Activated T-helper 1 cell treated with anti-CD3 and anti-CD28 coated beads, Interleukin-12 subunit alpha, Interleukin-12 subunit beta, Interleukin-2, Interleukin-4 antibody, amounts not matched to agents 30 ng/mL and 10 ng/mL and 1 ng/mL, durations not matched to agents 14 hours and 24 hours and 36 hours (primary cell): ENCODE measurements around the gene BMP15. TPM values are rescaled to one million over a fixed set of nuclear protein-coding genes. Genes with fewer than 3 reads are reported as not detected.

ENCODE experiments used
- DNase-seq: peaks from one replicate; pipeline ENCODE4 v3.0.0; 2021; ENCODE audit warnings: low spot score
- H3K27ac Mint-ChIP-seq: one replicate; pipeline ENCODE4 v1.8.0; 2021; ENCODE audit warnings: mild to moderate bottlenecking, mixed read lengths
- H3K27me3 Mint-ChIP-seq: one replicate; pipeline ENCODE4 v1.8.0; 2022; ENCODE audit warnings: mild to moderate bottlenecking, moderate library complexity, mixed read lengths; ENCODE audit not compliant: insufficient read depth
- H3K36me3 Mint-ChIP-seq: one replicate; pipeline ENCODE4 v1.8.0; 2021; ENCODE audit warnings: low read depth, mixed read lengths
- H3K4me1 Mint-ChIP-seq: one replicate; pipeline ENCODE4 v1.8.0; 2021; ENCODE audit warnings: low read depth, mixed read lengths
- H3K4me3 Mint-ChIP-seq: one replicate; pipeline ENCODE4 v1.8.0; 2021; ENCODE audit warnings: mild to moderate bottlenecking, moderate library complexity, mixed read lengths
- H3K9me3 Mint-ChIP-seq: one replicate; pipeline ENCODE4 v1.8.0; 2021; ENCODE audit warnings: mixed read lengths
- intact Hi-C: fragments of 100-400 bp; cut with micrococcal nuclease; formaldehyde crosslinking; loops from one replicate; pipeline ENCODE4 v1.15.1; 2024
- total RNA-seq: library from RNA; stranded (reverse); gene quantifications from 2 replicates; pipeline ENCODE4 v1.2.3, GENCODE V29; 2022

The BMP15 gene
- total RNA-seq, 1 donor from 2014 or later = not detected

- DNase-seq = no peak
- Mint-ChIP-seq H3K9me3 (no peaks in the 10 kb centered on the region), H3K27ac (no peak overlapping the region), H3K4me3 (no peak overlapping the region), H3K36me3 (no peaks in the 10 kb centered on the region), H3K4me1 (no peaks in the 10 kb centered on the region), H3K27me3 (peaks cover 5% of the 10 kb centered on the region)
- intact Hi-C loops = no loop called here
These were observed 9.6 kb downstream of the BMP15 start for GRCh38 chrX:50920132-50920531.

GRCh38 chrX:50927127-50927526 lies 16.6 kb downstream of the BMP15 start:
- H3K9me3 Mint-ChIP-seq = no peaks in the 10 kb centered on the region
- H3K4me1 Mint-ChIP-seq = no peaks in the 10 kb centered on the region
- intact Hi-C loops = no loop called here
- H3K27ac Mint-ChIP-seq = no peak overlapping the region
- no peak for DNase-seq
- H3K4me3 Mint-ChIP-seq = no peak overlapping the region
- H3K36me3 Mint-ChIP-seq = no peaks in the 10 kb centered on the region
- H3K27me3 Mint-ChIP-seq = peaks cover 5% of the 10 kb centered on the region

- Mint-ChIP-seq H3K9me3 (no peaks in the 10 kb centered on the region), H3K4me1 (no peaks in the 10 kb centered on the region), H3K27ac (no peak overlapping the region), H3K4me3 (no peak overlapping the region), H3K36me3 (no peaks in the 10 kb centered on the region), H3K27me3 (peaks cover 2% of the 10 kb centered on the region)
- DNase-seq = no peak
- intact Hi-C loops = no loop called here
These were observed 31.1 kb downstream of the BMP15 start for GRCh38 chrX:50941638-50942037.

- Mint-ChIP-seq H3K4me3 (no peak overlapping the region), H3K27ac (no peak overlapping the region), H3K36me3 (no peaks in the 10 kb centered on the region), H3K4me1 (no peaks in the 10 kb centered on the region), H3K9me3 (no peaks in the 10 kb centered on the region), H3K27me3 (peaks cover 2% of the 10 kb centered on the region)
- intact Hi-C loops = no loop called here
- no peak for DNase-seq
These were observed 31.9 kb downstream of the BMP15 start for GRCh38 chrX:50942471-50942870.

- Mint-ChIP-seq H3K4me3 (no peak overlapping the region), H3K4me1 (no peaks in the 10 kb centered on the region), H3K27me3 (peaks cover 2% of the 10 kb centered on the region), H3K36me3 (no peaks in the 10 kb centered on the region), H3K27ac (no peak overlapping the region), H3K9me3 (peaks cover 4% of the 10 kb centered on the region)
- intact Hi-C loops = no loop called here
- no peak for DNase-seq
These were observed 41.9 kb downstream of the BMP15 start for GRCh38 chrX:50952406-50952805.

GRCh38 chrX:50953832-50954231 lies 43.3 kb downstream of the BMP15 start:
- no peak overlapping the region for H3K4me3 Mint-ChIP-seq
- DNase-seq = no peak
- no peak overlapping the region for H3K27ac Mint-ChIP-seq
- H3K4me1 Mint-ChIP-seq = no peaks in the 10 kb centered on the region
- peaks cover 4% of the 10 kb centered on the region for H3K9me3 Mint-ChIP-seq
- H3K36me3 Mint-ChIP-seq = no peaks in the 10 kb centered on the region
- intact Hi-C loops = no loop called here
- peaks cover 2% of the 10 kb centered on the region for H3K27me3 Mint-ChIP-seq

GRCh38 chrX:50962156-50962555 lies 51.6 kb downstream of the BMP15 start:
- Mint-ChIP-seq H3K9me3 (no peaks in the 10 kb centered on the region), H3K4me3 (no peak overlapping the region), H3K27me3 (no peaks in the 10 kb centered on the region), H3K27ac (no peak overlapping the region), H3K36me3 (no peaks in the 10 kb centered on the region), H3K4me1 (no peaks in the 10 kb centered on the region)
- intact Hi-C loops = no loop called here
- no peak for DNase-seq

- no peaks in the 10 kb centered on the region for H3K27me3 Mint-ChIP-seq
- no peak overlapping the region for H3K27ac Mint-ChIP-seq
- no peaks in the 10 kb centered on the region for H3K4me1 Mint-ChIP-seq
- no peaks in the 10 kb centered on the region for H3K36me3 Mint-ChIP-seq
- DNase-seq = no peak
- no peaks in the 10 kb centered on the region for H3K9me3 Mint-ChIP-seq
- intact Hi-C loops = no loop called here
- H3K4me3 Mint-ChIP-seq = no peak overlapping the region
These were observed 53.3 kb downstream of the BMP15 start for GRCh38 chrX:50963842-50964241.

Other genes with a start within 250 kb of the BMP15 start
- gene SHROOM4, start 96.5 kb upstream of the BMP15 start, total RNA-seq = not detected in 2 replicates